ENCODE data around the gene LCN15.
"Not testable (repeated sequence)": the region's sequence is repeated elsewhere in the genome, so short reads cannot be mapped to it uniquely, and the experiment has no call there.

DNA sequence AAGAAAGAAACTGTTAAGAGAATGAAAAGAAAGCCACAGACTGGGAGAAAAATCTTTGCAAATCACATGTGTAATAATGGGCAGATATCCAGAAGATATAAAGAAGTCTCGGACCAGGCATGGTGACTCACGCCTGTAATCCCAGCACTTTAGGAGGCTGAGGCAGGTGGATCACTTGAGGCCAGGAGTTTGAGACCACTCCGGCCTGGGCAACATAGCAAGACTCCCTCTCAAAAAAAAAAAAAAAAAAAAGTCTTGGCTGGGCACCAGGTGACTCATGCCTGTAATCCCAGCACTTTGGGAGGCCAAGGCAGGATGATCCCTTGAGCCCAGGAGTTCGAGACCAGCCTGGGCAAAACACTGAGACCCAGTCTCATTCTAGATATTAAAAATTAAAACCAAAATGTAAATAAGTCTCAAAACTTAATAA is 53.1 kb downstream of the LCN15 start:
- TF ChIP-seq POLR2A (IDR thresholded peaks at IDR 0.05), result not testable (repeated sequence)
- TF ChIP-seq, protein P1, sequence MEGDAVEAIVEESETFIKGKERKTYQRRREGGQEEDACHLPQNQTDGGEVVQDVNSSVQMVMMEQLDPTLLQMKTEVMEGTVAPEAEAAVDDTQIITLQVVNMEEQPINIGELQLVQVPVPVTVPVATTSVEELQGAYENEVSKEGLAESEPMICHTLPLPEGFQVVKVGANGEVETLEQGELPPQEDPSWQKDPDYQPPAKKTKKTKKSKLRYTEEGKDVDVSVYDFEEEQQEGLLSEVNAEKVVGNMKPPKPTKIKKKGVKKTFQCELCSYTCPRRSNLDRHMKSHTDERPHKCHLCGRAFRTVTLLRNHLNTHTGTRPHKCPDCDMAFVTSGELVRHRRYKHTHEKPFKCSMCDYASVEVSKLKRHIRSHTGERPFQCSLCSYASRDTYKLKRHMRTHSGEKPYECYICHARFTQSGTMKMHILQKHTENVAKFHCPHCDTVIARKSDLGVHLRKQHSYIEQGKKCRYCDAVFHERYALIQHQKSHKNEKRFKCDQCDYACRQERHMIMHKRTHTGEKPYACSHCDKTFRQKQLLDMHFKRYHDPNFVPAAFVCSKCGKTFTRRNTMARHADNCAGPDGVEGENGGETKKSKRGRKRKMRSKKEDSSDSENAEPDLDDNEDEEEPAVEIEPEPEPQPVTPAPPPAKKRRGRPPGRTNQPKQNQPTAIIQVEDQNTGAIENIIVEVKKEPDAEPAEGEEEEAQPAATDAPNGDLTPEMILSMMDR (IDR thresholded peaks at IDR 0.05), result not testable (repeated sequence)
